Smooth muscle cell (in vitro differentiated cells): ENCODE data around the gene TMEM107. TPM values are rescaled to one million over a fixed set of nuclear protein-coding genes. Genes with fewer than 3 reads are reported as not detected.

Experiments
- DNase-seq: peaks from one replicate; lab custom pipeline; 2025; ENCODE audit not compliant: unreplicated experiment; lab: John Stamatoyannopoulos, UW
- H2AFZ ChIP-seq: fragments of 200-600 bp; sonication (generic); 2 replicates; pipeline ENCODE4 v1.6.0; 2016; ENCODE audit warnings: antibody characterized with exemption, low read depth, mild to moderate bottlenecking
- H3F3A ChIP-seq: fragments of 200-600 bp; sonication (generic); 2 replicates; pipeline ENCODE4 v1.6.0; 2017; ENCODE audit warnings: antibody characterized with exemption, low read depth
- H3K27ac ChIP-seq: fragments of 200-600 bp; sonication (generic); 2 replicates; pipeline ENCODE4 v1.5.1; 2016; ENCODE audit warnings: low read depth, mild to moderate bottlenecking
- H3K27me3 ChIP-seq: fragments of 200-600 bp; sonication (generic); 2 replicates; pipeline ENCODE4 v1.6.1; 2016; ENCODE audit warnings: low read depth, mild to moderate bottlenecking
- H3K36me3 ChIP-seq: fragments of 200-600 bp; sonication (generic); 2 replicates; pipeline ENCODE4 v1.5.1; 2016; ENCODE audit warnings: low read depth
- H3K4me1 ChIP-seq: fragments of 200-600 bp; sonication (generic); 2 replicates; pipeline ENCODE4 v1.5.1; 2016; ENCODE audit warnings: low read depth
- H3K4me2 ChIP-seq: fragments of 200-600 bp; sonication (generic); 2 replicates; pipeline ENCODE4 v1.6.0; 2016; ENCODE audit warnings: mild to moderate bottlenecking
- H3K4me3 ChIP-seq: fragments of 200-600 bp; sonication (generic); 2 replicates; pipeline ENCODE4 v1.5.1; 2016; ENCODE audit warnings: mild to moderate bottlenecking
- H3K79me2 ChIP-seq: fragments of 200-600 bp; sonication (generic); 2 replicates; pipeline ENCODE4 v1.6.0; 2016; ENCODE audit warnings: low read depth, mild to moderate bottlenecking
- H3K9ac ChIP-seq: fragments of 200-600 bp; sonication (generic); 2 replicates; pipeline ENCODE4 v1.6.0; 2016; ENCODE audit warnings: low read depth
- H3K9me3 ChIP-seq: fragments of 200-600 bp; sonication (generic); replicated peaks from 2 replicates; pipeline ENCODE4 v1.5.1; 2016; ENCODE audit warnings: low read depth
- H4K20me1 ChIP-seq: fragments of 200-600 bp; sonication (generic); 2 replicates; pipeline ENCODE4 v1.6.0; 2016; ENCODE audit warnings: low read depth
- CTCF ChIP-seq: fragments of 200-600 bp; sonication (generic); IDR thresholded peaks from 2 replicates; pipeline ENCODE4 v1.5.1; 2017; ENCODE audit warnings: borderline replicate concordance, mild to moderate bottlenecking, antibody characterized with exemption; ENCODE audit not compliant: insufficient read depth, poor library complexity, severe bottlenecking
- WGBS: methylation state at CpG from one replicate; pipeline ENCODE4 v1.1.7; 2016; ENCODE audit warnings: low lambda C conversion rate; 5-methylcytosine and 5-hydroxymethylcytosine counted together
- polyA plus RNA-seq: library from polyadenylated mRNA; unstranded; fragments of >200 nt; fragmentation: Nextera tagmentation; extraction: Ambion mirVana; gene quantifications from 2 replicates; pipeline ENCODE4 v1.2.1, GENCODE V29; 2016
- total RNA-seq: library from RNA; depleted of rRNA; stranded (reverse); fragments of >200 nt; gene quantifications from 2 replicates; pipeline ENCODE4 v1.2.3, GENCODE V29; 2014

TMEM107 gene
- total and polyA plus RNA-seq, 2 experiments from 2014 or later, result 36.0 to 66.7 TPM

GRCh38 chr17:8147141-8147804, 28.9 kb downstream of the TMEM107 start:
- no peak overlapping the region for H3K4me2 ChIP-seq
- H3K79me2 ChIP-seq, result peaks cover 10% of the 10 kb centered on the region
- whole genome bisulfite sequencing, result 94% methylated on average over 26 of the region's 26 CpGs
- no peaks in the 10 kb centered on the region for H3K27me3 ChIP-seq
- H3K36me3 ChIP-seq, result peaks cover 5% of the 10 kb centered on the region
- H3K9ac ChIP-seq, result no peak overlapping the region
- H3K27ac ChIP-seq, result no peak overlapping the region
- no peak overlapping the region for H3K4me3 ChIP-seq
- peaks cover under 1% of the 10 kb centered on the region for H3F3A ChIP-seq
- no peak overlapping the region for H2AFZ ChIP-seq
- DNase-seq, result no peak
- H3K4me1 ChIP-seq, result no peaks in the 10 kb centered on the region
- H4K20me1 ChIP-seq, result peaks cover 80% of the 10 kb centered on the region
- H3K9me3 ChIP-seq, result no peaks in the 10 kb centered on the region
- TF ChIP-seq CTCF, result no peak

DNA sequence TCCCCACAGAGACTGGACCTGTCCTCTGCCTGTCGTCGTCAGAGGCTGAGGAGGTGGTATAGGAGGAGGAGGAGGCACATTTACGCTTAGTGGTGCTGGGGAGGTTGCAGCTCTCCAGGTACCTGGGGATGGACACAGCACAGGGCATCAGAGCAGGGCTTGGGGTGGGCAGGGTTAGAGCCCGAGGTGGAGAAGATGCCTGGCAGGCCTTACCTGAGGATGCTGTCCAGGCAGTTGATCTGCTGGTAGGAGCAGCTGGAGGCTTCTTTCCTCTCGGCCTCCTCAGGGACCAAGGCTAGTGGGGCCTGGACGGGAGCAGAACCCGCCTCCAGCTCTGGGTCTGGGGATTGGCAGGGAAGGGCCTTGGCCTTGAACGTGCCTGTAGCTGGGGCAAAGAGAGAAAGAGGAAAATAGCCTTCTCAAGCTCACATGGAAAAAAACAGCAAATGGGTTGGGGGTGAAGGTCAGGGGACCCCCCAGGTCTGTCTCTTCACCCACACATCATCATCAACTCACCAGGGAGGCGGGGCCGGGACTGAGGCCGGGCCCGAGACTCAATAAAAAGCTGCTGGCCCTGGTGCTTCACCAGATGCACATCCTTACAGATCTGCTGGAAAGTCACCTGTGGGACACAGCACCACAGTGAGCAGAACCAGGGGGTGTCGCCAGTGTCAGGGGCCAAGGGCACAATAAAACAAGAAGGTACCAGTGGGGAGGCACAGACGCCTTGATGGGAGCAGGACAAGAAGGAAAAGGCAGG, 29.6 kb downstream of the TMEM107 start:
- Histone ChIP-seq H3F3A (peaks cover 3% of the 10 kb centered on the region), H3K27ac (no peak overlapping the region), H3K4me1 (no peaks in the 10 kb centered on the region), H3K27me3 (no peaks in the 10 kb centered on the region), H4K20me1 (peaks cover 77% of the 10 kb centered on the region), H3K79me2 (peaks cover 10% of the 10 kb centered on the region), H3K9ac (no peak overlapping the region), H3K9me3 (no peaks in the 10 kb centered on the region), H3K4me2 (no peak overlapping the region), H2AFZ (no peak overlapping the region), H3K36me3 (peaks cover 5% of the 10 kb centered on the region), H3K4me3 (no peak overlapping the region)
- WGBS, result 98% methylated on average over 14 of the region's 14 CpGs
- no peak for DNase-seq
- TF ChIP-seq CTCF, result no peak

DNA sequence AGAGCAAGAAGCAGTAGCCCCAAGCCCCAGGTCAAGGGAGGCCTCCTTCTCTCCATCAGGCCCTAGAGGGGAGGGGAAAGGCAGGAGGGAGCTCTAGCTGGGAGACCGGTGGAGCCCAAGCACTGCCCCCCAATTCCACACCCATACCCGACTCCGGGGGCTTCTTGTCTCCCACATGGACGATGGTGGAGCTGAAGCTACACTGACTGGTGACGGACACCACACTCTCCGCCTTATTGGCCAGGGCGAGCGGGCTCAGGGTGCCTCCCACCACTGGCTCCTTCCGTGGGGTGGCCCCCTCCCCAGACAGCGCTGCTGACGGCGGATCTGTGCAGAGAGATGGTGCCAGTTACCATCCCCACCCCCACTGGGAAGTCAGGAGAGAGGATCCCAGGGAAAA, 30.4 kb downstream of the TMEM107 start:
- Histone ChIP-seq H3K79me2 (peaks cover 9% of the 10 kb centered on the region), H4K20me1 (peaks cover 77% of the 10 kb centered on the region), H2AFZ (no peak overlapping the region), H3K4me2 (no peak overlapping the region), H3K27me3 (no peaks in the 10 kb centered on the region), H3K9ac (no peak overlapping the region), H3K9me3 (no peaks in the 10 kb centered on the region), H3K27ac (no peak overlapping the region), H3K4me1 (no peaks in the 10 kb centered on the region), H3K36me3 (peaks cover 5% of the 10 kb centered on the region), H3K4me3 (no peak overlapping the region), H3F3A (peaks cover 3% of the 10 kb centered on the region)
- DNase-seq, result no peak
- TF ChIP-seq CTCF, result no peak
- 98% methylated on average over 12 of the region's 12 CpGs for WGBS
